Measurements from ENCODE around the gene UBE2E2.

- no peak for TF ChIP-seq CREB1 (CRISPR knock-in tag; IDR thresholded peaks at IDR 0.05)
- TF ChIP-seq PREB (CRISPR knock-in tag; IDR thresholded peaks at IDR 0.05; ENCODE audit: borderline replicate concordance), result no peak
- TF ChIP-seq CTCF (IDR thresholded peaks at IDR 0.05), result no peak
- no peak for TF ChIP-seq TEAD4 (CRISPR knock-in tag; IDR thresholded peaks at IDR 0.05)
These were observed 38.1 kb downstream of the UBE2E2 start for GRCh38 chr3:23241256-23241655.

Measured in WTC11 (cell line).